RPMI8226 (cell line): ENCODE results near the gene ATXN3.

ENCODE experiments used
- DNase-seq: peaks from one replicate; pipeline ENCODE4 v3.0.0-alpha.2; 2015

ATXN3 gene

DNA sequence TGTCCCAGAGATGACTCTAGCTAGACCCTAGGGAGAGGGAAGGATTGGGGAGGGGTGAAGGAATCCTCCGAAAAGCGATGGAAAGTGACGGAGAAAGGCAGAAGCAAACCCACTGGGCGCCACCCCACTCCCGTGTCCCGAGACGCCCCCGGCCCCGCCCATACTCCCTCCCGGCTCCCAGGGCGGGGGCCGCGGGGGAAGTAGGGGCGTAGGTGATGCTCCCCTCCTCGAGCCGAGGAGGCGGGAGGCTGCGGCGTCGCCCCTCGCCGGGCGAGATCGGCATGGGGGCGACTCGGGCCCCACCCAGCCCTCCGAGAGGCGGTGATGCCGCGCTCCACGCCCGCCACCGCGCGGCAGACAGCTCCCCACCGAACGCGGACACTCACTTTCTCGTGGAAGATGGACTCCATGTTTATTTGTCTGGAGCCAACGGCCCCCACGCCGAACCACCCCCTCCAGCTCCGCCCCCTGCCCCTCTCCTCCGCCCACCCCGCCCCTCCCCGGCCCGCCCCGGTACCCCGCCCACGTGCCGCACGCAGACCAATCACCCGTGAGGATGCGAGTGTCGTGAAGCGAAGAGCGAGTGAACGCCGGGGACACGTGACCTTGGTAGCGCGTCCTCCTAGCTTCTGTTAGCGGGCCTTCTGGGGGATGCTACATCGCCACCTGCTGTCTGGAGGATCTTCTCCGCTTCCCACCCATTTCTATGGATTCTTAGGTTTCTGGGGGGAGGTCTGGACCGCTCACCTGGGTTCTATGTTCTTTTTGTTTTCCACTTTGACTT is at the start of gene ATXN3:
Gene ATXN3 (minus strand): TSS at position 440 of the 784 bp plus-strand sequence. CDS start 30 bp downstream, at position 410.
- peak; percentile 96 for DNase-seq

DNA sequence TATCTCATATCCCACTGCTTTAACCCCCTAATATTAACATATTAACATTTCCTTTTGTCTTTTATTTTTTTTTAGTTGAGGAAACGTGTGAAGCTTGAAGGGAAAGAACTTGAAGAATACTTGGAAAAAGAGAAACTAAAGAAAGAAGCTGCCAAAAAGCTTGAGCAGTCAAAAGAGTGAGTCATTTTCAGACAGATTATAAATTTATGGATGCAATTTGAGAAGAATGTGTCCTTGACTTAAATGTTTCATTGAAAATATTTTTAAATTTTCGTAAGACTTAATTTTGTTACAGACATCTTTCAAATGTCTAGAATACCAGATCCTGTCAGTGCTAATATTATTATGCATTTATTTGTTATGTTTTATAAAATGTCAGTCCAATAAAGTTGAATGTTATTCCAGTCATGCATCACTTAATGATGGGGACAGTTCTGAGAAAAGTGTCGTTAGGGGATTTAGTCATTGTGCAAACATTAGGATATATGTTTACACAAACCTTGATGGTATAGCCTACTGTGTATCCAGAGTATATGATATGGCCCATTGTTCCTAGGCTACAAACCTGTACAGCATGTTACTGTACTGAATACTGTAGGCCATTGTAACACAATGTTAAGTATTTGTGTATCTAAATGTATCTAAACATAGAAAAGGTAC is 48.0 kb upstream of the ATXN3 start:
- DNase-seq: no peak

DNA sequence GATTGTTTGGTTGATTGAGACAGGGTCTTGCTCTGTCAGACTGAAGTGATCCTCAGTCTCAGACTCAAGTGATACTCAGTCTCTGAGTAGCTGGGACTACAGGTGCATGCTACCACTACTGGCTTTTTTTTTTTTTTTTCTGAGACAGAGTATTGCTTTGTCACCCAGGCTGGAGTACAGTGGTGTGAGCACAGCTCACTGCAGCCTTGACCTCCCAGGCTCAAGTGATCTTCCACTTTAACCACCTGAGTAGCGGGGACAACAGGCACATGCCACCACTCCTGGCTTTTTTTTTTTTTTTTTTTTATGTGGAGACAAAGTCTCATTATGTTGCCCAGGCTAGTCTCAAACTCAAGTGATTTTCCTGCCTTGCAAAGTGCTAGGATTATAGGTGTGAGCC is 47.2 kb upstream of the ATXN3 start:
- DNase-seq: no peak

DNA sequence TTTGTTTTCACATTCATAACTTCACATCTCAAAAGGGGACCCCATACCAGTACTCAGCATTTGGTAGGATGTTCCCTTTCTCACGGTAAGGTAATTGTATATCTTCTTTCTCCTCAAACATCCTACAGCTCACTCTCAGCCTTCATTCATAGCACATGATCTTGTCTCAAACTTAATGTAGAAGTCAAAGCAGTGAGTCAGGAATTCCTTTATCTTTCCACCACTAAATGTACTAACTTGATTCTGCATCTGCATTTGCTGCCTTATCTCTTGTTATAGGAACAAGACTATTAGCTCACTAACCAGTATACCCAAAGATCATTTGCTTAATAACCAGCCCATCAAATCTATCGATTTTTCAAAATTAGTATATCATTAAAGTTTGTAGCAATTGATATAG is 38.3 kb upstream of the ATXN3 start:
- no peak for DNase-seq

DNA sequence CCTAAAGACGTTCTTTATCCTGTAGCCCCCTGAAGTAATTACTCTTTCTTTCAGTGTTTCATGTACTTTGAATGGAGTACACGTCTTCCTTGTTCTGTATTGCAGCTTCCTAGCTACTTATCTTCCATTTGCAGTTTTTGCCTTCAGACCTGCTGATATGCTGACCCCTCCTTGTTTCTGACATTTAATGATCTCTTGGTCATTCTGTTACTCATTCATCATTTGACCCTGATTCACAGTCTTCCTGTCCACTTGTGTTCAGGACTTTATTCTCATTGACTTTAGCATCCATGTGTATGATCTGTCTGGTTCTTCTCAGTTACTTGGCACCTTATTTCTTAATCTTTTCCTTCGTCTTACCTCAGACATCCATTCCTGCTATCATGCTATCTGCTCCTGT is 37.6 kb upstream of the ATXN3 start:
- no peak for DNase-seq

DNA sequence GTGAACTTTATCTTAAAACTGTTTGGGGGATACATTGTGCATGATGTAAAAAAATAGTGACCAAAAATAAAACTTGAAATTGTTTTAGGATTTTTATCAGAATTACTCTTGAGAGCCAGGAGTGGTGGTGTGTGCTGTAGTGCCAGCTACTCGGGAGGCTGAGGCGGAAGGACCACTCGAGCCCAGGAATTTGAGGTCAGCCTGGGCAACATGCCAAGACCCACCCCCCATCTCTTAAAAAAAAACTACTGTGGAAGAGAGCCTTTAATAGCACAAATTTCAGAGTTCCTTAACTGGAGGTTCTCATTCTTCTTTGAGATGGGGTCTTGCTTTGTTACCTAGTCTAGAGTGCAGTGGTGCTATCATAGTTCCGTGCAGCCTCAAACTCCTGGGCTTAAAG is 36.9 kb upstream of the ATXN3 start:
- DNase-seq: no peak

DNA sequence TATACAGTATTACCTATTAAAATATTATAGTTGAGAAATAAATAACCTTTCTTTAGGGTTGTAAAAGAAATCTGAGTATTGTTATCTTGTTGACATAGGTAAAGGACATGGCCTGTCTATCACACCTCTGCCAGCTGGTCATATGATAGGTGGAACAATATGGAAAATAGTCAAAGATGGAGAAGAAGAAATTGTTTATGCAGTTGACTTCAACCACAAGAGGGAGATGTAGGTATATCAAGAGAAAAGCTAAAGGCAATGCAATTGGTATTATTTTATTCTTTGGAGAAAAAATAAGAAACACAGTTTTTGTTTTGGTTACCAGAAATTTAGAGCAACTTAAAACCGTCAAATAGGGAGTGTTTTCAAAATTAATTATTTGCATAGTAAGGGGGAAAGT is 28.9 kb upstream of the ATXN3 start:
- DNase-seq: no peak

DNA sequence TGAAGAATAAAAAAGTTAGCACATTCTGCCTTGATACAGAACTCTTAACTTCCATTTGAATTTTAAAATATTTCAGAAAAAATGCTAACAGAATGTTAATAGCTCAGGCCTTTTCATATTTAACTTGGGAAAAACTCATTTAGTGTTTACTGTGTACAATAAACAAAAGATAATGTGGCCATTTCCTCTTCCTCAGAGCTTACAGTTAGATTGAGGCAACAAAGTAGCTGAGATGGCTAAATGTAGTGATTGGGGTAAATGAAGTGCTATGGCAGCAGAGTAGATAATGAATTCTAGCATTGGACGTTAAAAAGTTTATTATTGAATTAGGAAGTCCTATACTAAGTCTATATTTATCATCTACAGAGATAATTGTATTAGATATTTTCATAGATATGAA is 28.1 kb upstream of the ATXN3 start:
- DNase-seq: no peak

DNA sequence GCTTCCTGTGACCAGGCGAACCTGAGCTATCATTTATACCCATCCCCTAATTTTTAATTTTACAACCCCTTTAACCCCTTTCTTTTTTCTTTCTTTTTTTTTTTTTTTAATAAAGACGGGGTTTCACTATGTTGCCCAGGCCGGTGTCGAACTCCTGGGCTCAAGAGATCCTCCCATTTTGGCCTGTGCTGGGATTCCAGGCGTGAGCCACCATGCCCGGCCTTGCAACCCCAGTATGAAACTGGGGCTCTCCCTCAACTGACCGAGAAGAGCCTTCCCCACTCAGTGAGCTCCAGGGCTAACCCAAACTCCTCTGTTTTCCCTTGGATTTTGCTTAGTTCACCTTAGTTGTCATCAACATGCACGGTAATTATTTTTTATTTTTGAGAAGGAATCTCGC is 16.4 kb upstream of the ATXN3 start:
- DNase-seq: no peak

DNA sequence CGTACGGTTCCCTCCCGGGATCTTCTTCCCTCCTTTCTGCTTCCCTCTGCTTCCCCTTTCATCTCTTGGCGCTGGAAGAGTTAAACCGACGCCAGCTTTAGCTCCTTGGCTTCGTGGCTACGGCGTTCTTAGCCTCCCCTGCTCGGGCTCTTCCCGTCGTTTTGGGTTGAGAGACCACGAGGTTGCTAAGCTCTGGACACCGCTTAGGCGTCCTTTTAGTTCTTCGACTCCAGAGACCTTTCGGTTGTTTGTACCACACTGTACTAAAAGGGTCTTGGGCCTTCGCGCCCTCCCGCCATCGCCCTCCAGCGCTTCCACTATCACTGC is 15.9 kb upstream of the ATXN3 start:
- peak; percentile 23 for DNase-seq

DNA sequence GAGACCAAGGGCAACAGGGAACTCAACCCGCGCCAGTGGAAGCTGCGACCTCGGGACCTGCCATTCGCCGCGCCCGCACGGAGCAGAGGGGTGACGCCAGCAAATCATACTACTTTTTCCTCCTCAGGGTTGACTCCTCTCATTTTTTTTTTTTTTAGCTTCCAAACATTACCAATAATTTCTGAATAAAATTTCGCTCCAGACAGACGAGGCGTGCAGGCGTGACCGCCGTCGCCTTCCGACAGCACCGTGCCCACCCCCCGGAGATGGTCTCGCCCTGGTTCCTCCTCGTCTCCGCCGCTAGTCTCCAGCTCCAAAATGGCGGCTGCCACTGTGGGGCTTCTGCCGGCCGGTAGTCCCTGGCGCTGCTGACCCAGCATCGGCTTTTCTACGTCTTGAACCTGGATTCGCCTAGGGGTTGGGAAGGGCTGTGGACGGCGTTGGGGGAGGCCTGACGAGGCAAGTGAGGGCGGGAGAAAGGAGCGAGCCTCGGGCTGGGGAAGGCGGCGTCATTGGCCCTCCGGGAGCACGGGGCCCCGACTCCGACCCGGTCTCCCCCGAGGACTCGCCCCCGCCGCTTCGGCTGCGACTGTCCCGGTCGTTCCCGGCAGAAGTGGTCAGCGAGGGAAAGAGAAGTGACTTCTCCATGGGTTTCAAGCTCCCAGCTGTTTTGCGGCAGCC is 15.4 kb upstream of the ATXN3 start, which contains the start of the genes CPSF2 and NDUFB1:
Gene CPSF2 (plus strand): TSS at position 300 of the 681 bp plus-strand sequence. CDS start 9,016 bp downstream, outside the sequence.
Gene NDUFB1 (minus strand): TSS at position 37 of the 681 bp plus-strand sequence. CDS start 4,069 bp downstream, outside the sequence.
- DNase-seq: peak; percentile 81

DNA sequence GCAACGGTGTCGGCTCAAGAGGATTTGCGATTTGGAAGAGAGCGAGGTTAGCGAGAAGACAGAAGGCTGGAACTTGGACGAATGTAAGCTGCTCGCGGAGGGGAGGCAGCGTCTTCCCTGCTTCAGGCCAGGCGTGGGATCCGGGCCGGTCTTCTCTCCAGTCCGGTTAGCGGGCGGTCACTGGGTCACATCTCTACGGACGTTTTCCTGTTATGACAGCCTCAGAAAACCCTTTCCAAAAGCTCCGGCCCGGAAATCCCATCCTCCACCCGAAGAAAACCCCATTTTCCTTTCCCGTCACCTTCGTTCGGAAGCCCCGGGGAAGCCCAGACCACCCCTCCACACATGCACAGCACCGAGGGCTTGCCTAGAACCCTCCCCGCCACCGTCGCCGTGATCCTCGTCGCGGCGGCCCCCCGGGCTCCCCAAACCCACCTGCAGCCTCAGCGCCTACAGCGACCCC is 14.9 kb upstream of the ATXN3 start:
- DNase-seq: peak; percentile 12

DNA sequence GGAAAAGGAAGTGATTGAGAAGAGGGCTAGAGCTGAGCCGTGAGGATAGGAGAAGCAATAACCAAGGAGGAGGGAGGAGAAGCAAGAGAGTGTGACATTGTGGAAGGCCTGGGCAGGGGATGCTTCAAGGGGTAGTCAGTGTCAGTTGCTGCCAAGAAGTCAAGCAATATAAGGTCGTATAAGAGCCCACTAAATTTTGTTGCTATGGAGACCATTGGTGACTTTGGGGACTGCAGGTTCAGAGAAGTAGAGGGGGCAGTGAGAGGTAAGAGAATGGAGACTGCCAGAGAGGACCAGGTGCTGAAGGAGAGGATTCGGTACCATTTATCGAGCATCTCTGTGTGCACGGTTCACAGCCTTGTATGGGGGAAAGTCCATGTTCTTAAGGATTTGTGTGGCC is 3.1 kb upstream of the ATXN3 start:
- no peak for DNase-seq

DNA sequence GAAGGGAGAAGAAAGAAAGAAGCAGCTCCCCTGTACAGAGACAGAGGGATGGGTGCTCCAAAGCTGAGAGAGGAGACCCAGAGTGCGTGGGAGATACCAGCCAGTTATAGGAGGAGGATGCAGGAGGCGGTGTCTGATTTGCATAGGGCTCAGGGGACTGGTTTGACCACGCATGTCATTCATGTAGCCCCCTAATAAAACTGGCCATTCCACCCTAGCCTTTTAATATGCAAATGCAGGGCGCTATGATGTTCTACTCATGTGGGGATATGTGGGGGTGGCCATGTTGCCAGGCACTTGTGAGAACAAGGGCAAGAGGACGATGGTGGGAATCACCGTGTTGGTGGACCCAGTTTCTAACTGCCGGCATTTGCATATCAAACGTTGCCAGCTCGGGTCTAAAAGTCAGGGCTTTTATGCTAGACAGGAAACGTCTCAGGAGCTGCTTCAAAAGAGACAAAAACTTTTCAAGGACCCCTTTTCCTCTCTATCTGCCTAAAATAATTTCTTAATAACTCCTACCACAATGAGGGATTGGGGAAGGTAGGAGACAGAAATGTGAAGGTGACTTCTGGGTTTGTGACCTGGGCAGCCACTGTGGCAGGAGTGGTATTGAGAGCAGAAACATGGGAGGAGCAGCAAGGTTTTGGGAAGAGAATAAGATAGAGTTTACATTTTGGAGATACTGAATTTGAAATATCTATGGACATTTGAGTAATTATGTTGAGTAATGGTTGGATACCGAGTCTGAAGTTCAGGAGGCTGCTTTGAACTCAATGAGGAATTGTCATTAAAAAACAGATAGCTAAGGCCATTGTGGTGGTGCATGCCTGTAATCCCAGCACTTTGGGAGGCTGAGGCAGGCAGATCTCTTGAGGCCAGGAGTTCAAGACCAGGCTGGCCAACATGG is 2.2 kb upstream of the ATXN3 start:
- DNase-seq: no peak

DNA sequence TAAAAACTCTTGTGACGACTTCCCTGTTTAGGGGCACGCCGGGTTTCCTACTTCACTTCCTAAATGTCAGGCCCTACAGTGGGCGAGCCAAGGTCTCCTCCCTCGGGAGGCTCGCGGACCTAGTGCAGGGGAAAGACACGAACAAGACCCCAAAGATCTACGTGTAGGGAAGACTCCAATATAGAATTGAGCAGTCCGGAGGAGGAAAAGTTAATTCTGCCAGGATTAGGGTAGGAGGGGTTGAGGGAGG is 564 bp downstream of the ATXN3 start:
- DNase-seq: peak; percentile 15

DNA sequence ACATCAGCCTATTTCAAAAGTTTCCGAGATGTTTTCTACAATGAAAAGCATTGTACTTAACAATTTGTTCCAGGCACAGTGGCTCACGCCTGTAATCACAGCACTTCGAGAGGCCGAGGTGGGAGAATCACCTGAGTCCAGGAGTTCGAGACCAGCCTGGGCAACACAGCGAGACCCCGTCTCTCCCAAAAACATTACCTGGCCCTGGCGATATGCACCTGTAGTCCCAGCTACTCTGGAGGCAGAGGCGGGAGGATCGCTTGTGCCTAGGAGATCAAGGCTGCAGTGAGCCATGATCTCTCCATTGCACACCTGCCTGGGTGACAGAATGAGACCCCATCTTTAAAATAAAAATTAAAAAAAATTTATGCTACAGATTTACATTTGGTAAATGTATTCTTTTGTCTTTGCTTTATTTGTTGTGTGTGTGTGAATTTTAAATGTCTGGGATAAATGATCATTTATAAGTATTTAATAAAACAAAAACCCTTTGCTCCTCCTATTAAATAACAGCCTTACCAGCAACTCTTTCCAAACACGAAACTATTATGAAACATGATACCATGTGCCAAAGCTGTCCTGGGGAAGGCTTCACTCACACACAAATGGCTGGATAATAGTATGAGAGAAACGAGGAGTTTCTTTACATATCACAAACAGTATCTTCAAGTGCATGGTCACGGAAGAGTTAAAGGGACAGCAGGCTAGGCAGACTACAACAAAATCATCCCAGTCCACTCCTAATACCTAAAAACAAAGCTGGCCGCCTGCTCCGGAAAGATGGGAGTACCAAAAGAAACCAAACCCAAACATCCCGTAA is 1.1 kb downstream of the ATXN3 start:
- no peak for DNase-seq

DNA sequence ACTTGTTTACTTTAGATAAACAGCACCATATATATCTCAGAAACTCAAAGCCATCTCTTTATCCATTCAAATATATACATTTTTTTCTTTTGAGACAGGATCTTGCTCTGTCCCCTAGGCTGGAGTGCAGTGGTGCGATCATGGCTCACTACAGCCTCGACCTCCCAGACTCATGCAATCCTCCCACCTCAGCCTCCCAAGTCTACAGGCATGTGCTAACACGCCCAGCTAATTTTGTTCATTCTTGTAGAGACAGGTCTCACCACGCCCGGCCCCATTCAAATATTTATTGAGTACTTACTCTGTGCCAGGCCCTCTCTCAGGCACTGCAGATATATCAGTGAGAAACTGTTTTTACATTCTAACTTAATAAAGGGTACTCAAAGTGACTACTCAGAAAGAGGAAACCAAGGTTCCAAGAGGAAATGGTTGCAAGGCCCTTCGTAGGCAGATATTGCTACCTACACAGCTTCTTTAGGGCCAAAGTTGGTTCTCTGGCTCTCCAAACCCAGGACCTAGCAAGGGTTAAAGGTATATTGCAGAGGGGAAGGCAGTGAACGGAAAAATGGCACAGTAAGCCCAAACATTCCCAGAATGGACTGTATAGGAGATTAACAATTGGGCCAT is 2.9 kb downstream of the ATXN3 start:
- no peak for DNase-seq

DNA sequence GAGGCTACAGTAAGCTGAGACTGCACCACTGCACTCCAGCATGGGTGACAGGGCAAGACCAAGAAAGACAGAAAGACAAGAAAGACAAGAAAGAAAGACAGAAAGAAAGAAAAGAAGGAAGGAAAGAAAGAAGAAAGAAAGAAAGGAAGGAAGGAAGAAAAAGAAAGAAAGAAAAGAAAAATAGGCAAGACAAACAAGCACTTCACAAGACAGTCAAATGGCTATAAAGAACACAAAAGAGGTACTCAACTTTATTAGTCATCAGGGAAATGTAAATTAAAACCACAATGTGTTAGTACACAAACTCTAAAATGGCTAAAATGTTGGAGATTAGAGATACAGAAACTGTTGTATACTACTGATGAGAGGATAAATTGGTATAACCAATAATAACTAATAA is 6.6 kb downstream of the ATXN3 start:
- DNase-seq: no peak

DNA sequence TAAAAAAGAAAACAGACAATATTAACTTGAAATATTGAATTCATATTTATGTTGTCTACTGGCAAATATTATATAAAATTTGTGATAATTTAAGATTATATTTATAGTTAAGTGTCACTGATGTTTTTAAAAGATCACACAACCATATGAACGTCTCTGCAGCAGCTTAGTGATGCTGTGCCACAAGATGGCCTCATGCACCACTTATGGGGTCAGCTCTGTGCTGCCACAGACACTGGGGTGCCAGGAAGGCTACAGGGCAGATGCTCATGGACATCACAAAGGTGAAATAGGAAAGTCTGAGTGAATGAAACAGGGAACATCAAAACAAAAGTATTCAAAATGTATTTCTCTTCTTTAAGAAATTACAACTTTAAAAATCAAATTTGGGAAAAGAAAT is 13.1 kb downstream of the ATXN3 start:
- no peak for DNase-seq

DNA sequence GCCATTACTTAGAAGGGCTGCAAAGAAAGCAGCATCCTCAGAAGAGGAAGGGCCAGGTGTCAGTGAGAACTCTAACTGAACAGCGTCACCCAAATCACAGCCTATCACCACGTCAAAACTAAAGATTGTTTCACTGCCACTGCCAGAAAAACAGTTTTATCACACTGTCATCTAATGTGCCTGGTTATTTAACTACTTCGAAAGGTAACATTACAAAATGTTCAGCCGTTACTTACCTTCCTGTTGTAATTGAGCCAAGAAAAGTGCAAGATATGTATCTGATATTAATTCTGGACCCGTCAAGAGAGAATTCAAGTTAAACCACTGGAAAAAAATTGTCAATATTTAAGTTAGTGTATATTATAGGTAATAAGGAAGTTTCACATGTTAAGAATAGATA is 17.9 kb downstream of the ATXN3 start:
- no peak for DNase-seq

DNA sequence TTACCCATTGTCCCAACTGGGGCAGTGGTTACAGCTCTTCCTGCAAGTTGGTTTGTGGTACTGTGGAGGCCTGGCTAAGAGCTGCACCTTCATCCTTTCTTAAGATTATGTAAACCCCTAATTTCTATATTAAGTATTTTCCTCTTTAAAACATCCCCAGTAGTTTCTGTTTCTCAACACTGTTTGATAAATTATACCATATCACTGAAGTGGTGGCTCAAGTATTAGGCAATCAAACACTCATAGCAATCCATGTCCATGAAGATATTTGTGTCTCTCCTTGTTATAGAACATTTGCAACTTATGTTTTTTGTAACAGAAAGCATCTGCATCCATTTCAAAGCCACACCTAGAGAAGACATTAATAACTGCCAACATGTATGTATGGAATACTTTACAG is 31.8 kb downstream of the ATXN3 start:
- DNase-seq: no peak
